ENCODE measurements around the gene BCL7C. TPM values are rescaled to one million over a fixed set of nuclear protein-coding genes. Genes with fewer than 3 reads are reported as not detected.
A peak's percentile ranks its signal among the peaks of the same experiment; 100 is the strongest.

The BCL7C gene
- total RNA-seq, 1 donor from 2014 or later, result 34.2 TPM

GRCh38 chr16:30888856-30889499, 4.9 kb downstream of the BCL7C start:
- no peak for TF ChIP-seq CTCF (IDR thresholded peaks at IDR 0.05; ENCODE audit: unreplicated experiment)
- Mint-ChIP-seq H3K4me3 (ENCODE audit: low read depth) (no peak overlapping the region), H3K27me3 (no peaks in the 10 kb centered on the region), H3K9me3 (ENCODE audit: low read depth) (no peaks in the 10 kb centered on the region), H3K36me3 (ENCODE audit: insufficient read depth) (peaks cover 15% of the 10 kb centered on the region), H3K27ac (peak overlapping the region; percentile 52), H3K4me1 (ENCODE audit: low read depth) (peaks cover 9% of the 10 kb centered on the region)
- DNase-seq (ENCODE audit: low spot score, unreplicated experiment), result no peak

GRCh38 chr16:30887927-30888326, 6.0 kb downstream of the BCL7C start:
- no peak for DNase-seq (ENCODE audit: low spot score, unreplicated experiment)
- no peak overlapping the region for H3K27ac Mint-ChIP-seq
- peaks cover 16% of the 10 kb centered on the region for H3K36me3 Mint-ChIP-seq (ENCODE audit: insufficient read depth)
- TF ChIP-seq CTCF (IDR thresholded peaks at IDR 0.05; ENCODE audit: unreplicated experiment), result no peak
- H3K27me3 Mint-ChIP-seq, result no peaks in the 10 kb centered on the region
- H3K4me1 Mint-ChIP-seq (ENCODE audit: low read depth), result peaks cover 5% of the 10 kb centered on the region
- no peaks in the 10 kb centered on the region for H3K9me3 Mint-ChIP-seq (ENCODE audit: low read depth)
- H3K4me3 Mint-ChIP-seq (ENCODE audit: low read depth), result no peak overlapping the region

- Mint-ChIP-seq H3K9me3 (ENCODE audit: low read depth) (no peaks in the 10 kb centered on the region), H3K27ac (no peak overlapping the region), H3K27me3 (no peaks in the 10 kb centered on the region), H3K4me3 (ENCODE audit: low read depth) (no peak overlapping the region), H3K36me3 (ENCODE audit: insufficient read depth) (peaks cover 21% of the 10 kb centered on the region), H3K4me1 (ENCODE audit: low read depth) (no peaks in the 10 kb centered on the region)
- DNase-seq (ENCODE audit: low spot score, unreplicated experiment), result no peak
- TF ChIP-seq CTCF (IDR thresholded peaks at IDR 0.05; ENCODE audit: unreplicated experiment), result no peak
These were observed 7.7 kb downstream of the BCL7C start for GRCh38 chr16:30886145-30886544.

- no peak for TF ChIP-seq CTCF (IDR thresholded peaks at IDR 0.05; ENCODE audit: unreplicated experiment)
- H3K4me1 Mint-ChIP-seq (ENCODE audit: low read depth), result no peaks in the 10 kb centered on the region
- no peak overlapping the region for H3K27ac Mint-ChIP-seq
- no peaks in the 10 kb centered on the region for H3K27me3 Mint-ChIP-seq
- no peaks in the 10 kb centered on the region for H3K9me3 Mint-ChIP-seq (ENCODE audit: low read depth)
- peaks cover 19% of the 10 kb centered on the region for H3K36me3 Mint-ChIP-seq (ENCODE audit: insufficient read depth)
- no peak overlapping the region for H3K4me3 Mint-ChIP-seq (ENCODE audit: low read depth)
- DNase-seq (ENCODE audit: low spot score, unreplicated experiment), result no peak
These were observed 8.7 kb downstream of the BCL7C start for GRCh38 chr16:30885196-30885595.

- H3K36me3 Mint-ChIP-seq (ENCODE audit: insufficient read depth), result peaks cover 17% of the 10 kb centered on the region
These were observed 9.1 kb downstream of the BCL7C start for GRCh38 chr16:30884760-30885159.

More at GRCh38 chr16:30884760-30885159, 9.1 kb downstream of the BCL7C start:
- H3K27ac Mint-ChIP-seq, result no peak overlapping the region
- no peak for DNase-seq (ENCODE audit: low spot score, unreplicated experiment)
- H3K4me3 Mint-ChIP-seq (ENCODE audit: low read depth), result no peak overlapping the region
- H3K4me1 Mint-ChIP-seq (ENCODE audit: low read depth), result no peaks in the 10 kb centered on the region
- H3K27me3 Mint-ChIP-seq, result no peaks in the 10 kb centered on the region
- no peak for TF ChIP-seq CTCF (IDR thresholded peaks at IDR 0.05; ENCODE audit: unreplicated experiment)
- no peaks in the 10 kb centered on the region for H3K9me3 Mint-ChIP-seq (ENCODE audit: low read depth)
